ENCODE measurements around the gene KLHL3.

The KLHL3 gene

GRCh38 chr5:137754961-137755762 is 19.3 kb upstream of the KLHL3 start:
- ChIA-PET CTCF (no interaction called here), POLR2A (interaction anchor here (0.7 to 2.6 kb wide), 8 partner anchors 8 to 134 kb away, joined by 3 to 14 read pairs (median 5); partner anchors contain the start of gene PKD2L2)
- DNase-seq (ENCODE audit: extremely low spot score): no peak
- TF ChIP-seq SP1 (IDR thresholded peaks at IDR 0.05): no peak
- no peak for TF ChIP-seq BHLHE40 (IDR thresholded peaks at IDR 0.05; ENCODE audit: borderline replicate concordance)
- no peak for TF ChIP-seq FOXK2 (IDR thresholded peaks at IDR 0.05)
- no peak for TF ChIP-seq HDGF (IDR thresholded peaks at IDR 0.05; ENCODE audit: borderline replicate concordance)
- TF ChIP-seq NFRKB (IDR thresholded peaks at IDR 0.05): peak; percentile 34; the same call in 1 of the 2 replicates
- no peak for TF ChIP-seq FOXA1 (IDR thresholded peaks at IDR 0.05)
- TF ChIP-seq L3MBTL2 (conservative IDR thresholded peaks at IDR 0.05): peak; percentile 92

- CTCF ChIA-PET: interaction anchor here (1.4 kb wide), 1 partner anchor 12 kb away, joined by 3 read pairs; no protein-coding TSS in a partner anchor
- POLR2A ChIA-PET: interaction anchor here (0.6 to 2.6 kb wide), 15 partner anchors 9 to 395 kb away, joined by 3 to 14 read pairs (median 4); partner anchors contain the start of genes FAM13B and PKD2L2
- TF ChIP-seq CTBP1 (IDR thresholded peaks at IDR 0.05; ENCODE audit: borderline replicate concordance) (peak; percentile 81; the same call in 1 of the 2 replicates), ELF4 (IDR thresholded peaks at IDR 0.05) (peak; percentile 56), LEF1 (IDR thresholded peaks at IDR 0.05; ENCODE audit: borderline replicate concordance) (no peak), FOXM1 (IDR thresholded peaks at IDR 0.05; ENCODE audit: borderline replicate concordance) (peak; percentile 78; the same call in 1 of the 2 replicates), PKNOX1 (IDR thresholded peaks at IDR 0.05) (peak; percentile 98), SP1 (IDR thresholded peaks at IDR 0.05) (no peak), ZNF384 (IDR thresholded peaks at IDR 0.05) (no peak)
- peak; percentile 94 for DNase-seq (ENCODE audit: extremely low spot score)
These were observed 18.5 kb upstream of the KLHL3 start, which contains the start of gene HNRNPA0 for GRCh38 chr5:137754188-137754960. Gene HNRNPA0 (minus strand): TSS chr5:137754363. CDS start chr5:137754066, 297 bp downstream.

GRCh38 chr5:137753691-137754187 is 17.9 kb upstream of the KLHL3 start:
- ChIA-PET CTCF (interaction anchor here (1.2 to 1.5 kb wide), 3 partner anchors 11 to 93 kb away, joined by 3 to 5 read pairs (median 3); no protein-coding TSS in a partner anchor), POLR2A (interaction anchor here (0.6 to 2.6 kb wide), 19 partner anchors 9 to 395 kb away, joined by 3 to 14 read pairs (median 3); partner anchors contain the start of genes FAM13B, KLHL3 and PKD2L2)
- peak; percentile 16 for DNase-seq (ENCODE audit: extremely low spot score)

GRCh38 chr5:137752905-137753690 is 17.2 kb upstream of the KLHL3 start:
- TF ChIP-seq L3MBTL2 (conservative IDR thresholded peaks at IDR 0.05) (no peak), LEF1 (IDR thresholded peaks at IDR 0.05; ENCODE audit: borderline replicate concordance) (no peak), ELF4 (IDR thresholded peaks at IDR 0.05) (no peak), PKNOX1 (IDR thresholded peaks at IDR 0.05) (no peak), CTBP1 (IDR thresholded peaks at IDR 0.05; ENCODE audit: borderline replicate concordance) (no peak)
- POLR2A ChIA-PET: interaction anchor here (0.6 to 2.6 kb wide), 17 partner anchors 8 to 396 kb away, joined by 3 to 14 read pairs (median 3); partner anchors contain the start of genes KLHL3 and PKD2L2
- peak; percentile 17 for DNase-seq (ENCODE audit: extremely low spot score)
- CTCF ChIA-PET: interaction anchor here (1.2 to 1.5 kb wide), 3 partner anchors 10 to 92 kb away, joined by 3 to 5 read pairs (median 3); no protein-coding TSS in a partner anchor

More at GRCh38 chr5:137753691-137754187, 17.9 kb upstream of the KLHL3 start:
- TF ChIP-seq FOXA1 (IDR thresholded peaks at IDR 0.05) (no peak), FOXM1 (IDR thresholded peaks at IDR 0.05; ENCODE audit: borderline replicate concordance) (no peak), FOXK2 (IDR thresholded peaks at IDR 0.05) (no peak), L3MBTL2 (conservative IDR thresholded peaks at IDR 0.05) (no peak), PKNOX1 (IDR thresholded peaks at IDR 0.05) (no peak)

- no peak for TF ChIP-seq PKNOX1 (IDR thresholded peaks at IDR 0.05)
- TF ChIP-seq ZNF384 (IDR thresholded peaks at IDR 0.05): peak; percentile 96
- no peak for TF ChIP-seq HDGF (IDR thresholded peaks at IDR 0.05; ENCODE audit: borderline replicate concordance)
- no peak for TF ChIP-seq FOXK2 (IDR thresholded peaks at IDR 0.05)
- TF ChIP-seq CTBP1 (IDR thresholded peaks at IDR 0.05; ENCODE audit: borderline replicate concordance): no peak
- no peak for TF ChIP-seq NFRKB (IDR thresholded peaks at IDR 0.05)
- TF ChIP-seq ARNT (IDR thresholded peaks at IDR 0.05): no peak
- TF ChIP-seq ELF4 (IDR thresholded peaks at IDR 0.05): no peak
- TF ChIP-seq TARDBP (IDR thresholded peaks at IDR 0.05): no peak
- TF ChIP-seq L3MBTL2 (conservative IDR thresholded peaks at IDR 0.05): 0 out of 2 replicates have a peak, but pooled peaks have one; percentile 13
- no peak for TF ChIP-seq LEF1 (IDR thresholded peaks at IDR 0.05; ENCODE audit: borderline replicate concordance)
- no peak for TF ChIP-seq BHLHE40 (IDR thresholded peaks at IDR 0.05; ENCODE audit: borderline replicate concordance)
- CTCF ChIA-PET: interaction anchor here (0.5 to 1.8 kb wide), 9 partner anchors 10 to 135 kb away, joined by 3 to 10 read pairs (median 4); partner anchors contain the start of gene KLHL3
- POLR2A ChIA-PET: interaction anchor here (0.6 kb wide), 1 partner anchor 317 kb away, joined by 3 read pairs; no protein-coding TSS in a partner anchor
- DNase-seq (ENCODE audit: extremely low spot score): peak; percentile 35
These were observed 16.1 kb upstream of the KLHL3 start for GRCh38 chr5:137751869-137752491.
